ENCODE data around the gene ATP6V0E1.

ATP6V0E1 gene

GRCh38 chr5:173050791-173051190 lies 67.2 kb downstream of the ATP6V0E1 start:
- no peak overlapping the region for H3K9ac ChIP-seq
- no peaks in the 10 kb centered on the region for H3K36me3 ChIP-seq
- H3K9me3 ChIP-seq (replicated peaks in 1 of 11): no peaks in the 10 kb centered on the region
- no peaks in the 10 kb centered on the region for H4K20me1 ChIP-seq
- no peak overlapping the region for H3K4me3 ChIP-seq
- TF ChIP-seq Cebpa-rat (IDR thresholded peaks at IDR 0.05): no peak
- H3K4me2 ChIP-seq: no peak overlapping the region
- no peaks in the 10 kb centered on the region for H3K27me3 ChIP-seq
- H3K4me1 ChIP-seq: peaks cover 5 to 14% (median 8%) of the 10 kb centered on the region in 10 experiments
- H3K27ac ChIP-seq: no peak overlapping the region

- no peak for TF ChIP-seq Cebpa-rat (IDR thresholded peaks at IDR 0.05)
- Histone ChIP-seq H3K4me3 (no peak overlapping the region), H3K9ac (no peak overlapping the region)
Measured at GRCh38 chr5:173051746-173052145, 68.2 kb downstream of the ATP6V0E1 start.

GRCh38 chr5:173053041-173053440 lies 69.5 kb downstream of the ATP6V0E1 start:
- Histone ChIP-seq H3K27ac (no peak overlapping the region), H3K9ac (no peak overlapping the region)
- no peak for TF ChIP-seq Cebpa-rat (IDR thresholded peaks at IDR 0.05)

More at GRCh38 chr5:173051746-173052145, 68.2 kb downstream of the ATP6V0E1 start:
- peaks cover 0 to 3% (median 0%) of the 10 kb centered on the region in 11 experiments; a peak in 3 of 22 replicates for H4K20me1 ChIP-seq
- H3K27me3 ChIP-seq: no peaks in the 10 kb centered on the region
- no peaks in the 10 kb centered on the region for H3K36me3 ChIP-seq
- no peak overlapping the region for H3K27ac ChIP-seq
- H3K4me1 ChIP-seq: peaks cover 5 to 14% (median 8%) of the 10 kb centered on the region in 10 experiments
- no peaks in the 10 kb centered on the region for H3K9me3 ChIP-seq (replicated peaks in 1 of 11)
- no peak overlapping the region for H3K4me2 ChIP-seq

GRCh38 chr5:173055042-173055721 lies 71.6 kb downstream of the ATP6V0E1 start:
- no peak for TF ChIP-seq Cebpa-rat (IDR thresholded peaks at IDR 0.05)
- Histone ChIP-seq H3K9ac (peak overlapping the region; percentile 36 to 99 (median 85)), H3K27ac (peak overlapping the region in 8 of 11 experiments; percentile 4 to 98 (median 53); a peak in 13 of 22 replicates), H3K27me3 (no peaks in the 10 kb centered on the region), H3K36me3 (peaks cover 0 to under 1% (median 0%) of the 10 kb centered on the region in 11 experiments; a peak in 1 of 22 replicates), H3K9me3 (replicated peaks in 1 of 11) (no peaks in the 10 kb centered on the region), H3K4me1 (peaks cover 15 to 28% (median 19%) of the 10 kb centered on the region in 10 experiments), H4K20me1 (peaks cover 0 to 30% (median 0%) of the 10 kb centered on the region in 11 experiments; a peak in 6 of 22 replicates), H3K4me2 (peak overlapping the region; percentile 82 to 94 (median 87)), H3K4me3 (peak overlapping the region; percentile 95 to 100 (median 98))

More at GRCh38 chr5:173053041-173053440, 69.5 kb downstream of the ATP6V0E1 start:
- Histone ChIP-seq H3K4me3 (no peak overlapping the region), H3K27me3 (no peaks in the 10 kb centered on the region), H3K4me2 (no peak overlapping the region), H4K20me1 (peaks cover 0 to 8% (median 0%) of the 10 kb centered on the region in 11 experiments; a peak in 5 of 22 replicates), H3K4me1 (peaks cover 6 to 14% (median 10%) of the 10 kb centered on the region in 10 experiments), H3K36me3 (no peaks in the 10 kb centered on the region), H3K9me3 (replicated peaks in 1 of 11) (no peaks in the 10 kb centered on the region)

GRCh38 chr5:173055722-173055982 lies 72.1 kb downstream of the ATP6V0E1 start:
- no peaks in the 10 kb centered on the region for H3K9me3 ChIP-seq (replicated peaks in 1 of 11)
- peak overlapping the region; percentile 36 to 99 (median 85) for H3K9ac ChIP-seq
- H3K27ac ChIP-seq: peak overlapping the region in 9 of 11 experiments; percentile 4 to 98 (median 52); a peak in 14 of 22 replicates
- peaks cover 0 to 34% (median 0%) of the 10 kb centered on the region in 11 experiments; a peak in 7 of 22 replicates for H4K20me1 ChIP-seq
- H3K4me1 ChIP-seq: peaks cover 15 to 28% (median 19%) of the 10 kb centered on the region in 10 experiments
- H3K4me2 ChIP-seq: peak overlapping the region; percentile 82 to 94 (median 87)
- peaks cover 0 to 6% (median 0%) of the 10 kb centered on the region in 11 experiments; a peak in 1 of 22 replicates for H3K36me3 ChIP-seq
- no peak for TF ChIP-seq Cebpa-rat (IDR thresholded peaks at IDR 0.05)
- H3K4me3 ChIP-seq: peak overlapping the region; percentile 95 to 100 (median 98)
- no peaks in the 10 kb centered on the region for H3K27me3 ChIP-seq

- Histone ChIP-seq H3K4me2 (peak within 1 kb of the TSS; percentile 85 to 95 (median 91)), H3K4me3 (peak within 1 kb of the TSS; percentile 95 to 100 (median 98)), H3K27me3 (no peaks in the 10 kb centered on the region), H3K36me3 (peaks cover 0 to 11% (median 0%) of the 10 kb centered on the region in 11 experiments; a peak in 1 of 22 replicates), H3K9ac (peak within 1 kb of the TSS; percentile 79 to 99 (median 87)), H3K9me3 (replicated peaks in 1 of 11) (no peaks in the 10 kb centered on the region), H3K4me1 (peaks cover 15 to 28% (median 19%) of the 10 kb centered on the region in 10 experiments), H3K27ac (peak within 1 kb of the TSS; percentile 68 to 99 (median 87)), H4K20me1 (peaks cover 0 to 40% (median 0%) of the 10 kb centered on the region in 11 experiments; a peak in 7 of 22 replicates)
- TF ChIP-seq Cebpa-rat (IDR thresholded peaks at IDR 0.05): no peak
Measured at GRCh38 chr5:173055983-173056782, 72.6 kb downstream of the ATP6V0E1 start, which contains the start of gene CREBRF. Gene CREBRF, plus strand, starts transcription at chr5:173056352. Its CDS starts 24,424 bp downstream, at chr5:173080776.

- Histone ChIP-seq H3K4me3 (peak overlapping the region; percentile 95 to 100 (median 98)), H3K4me2 (peak overlapping the region in 10 of 11 experiments; percentile 58 to 89 (median 78); a peak in 19 of 22 replicates), H3K36me3 (peaks cover 0 to 11% (median 0%) of the 10 kb centered on the region in 11 experiments; a peak in 1 of 22 replicates), H3K4me1 (peaks cover 15 to 28% (median 19%) of the 10 kb centered on the region in 10 experiments), H3K9ac (peak overlapping the region; percentile 79 to 99 (median 87)), H3K27ac (peak overlapping the region; percentile 68 to 99 (median 87)), H3K27me3 (no peaks in the 10 kb centered on the region), H3K9me3 (replicated peaks in 1 of 11) (no peaks in the 10 kb centered on the region), H4K20me1 (peaks cover 0 to 45% (median 0%) of the 10 kb centered on the region in 11 experiments; a peak in 7 of 22 replicates)
- no peak for TF ChIP-seq Cebpa-rat (IDR thresholded peaks at IDR 0.05)
Measured at GRCh38 chr5:173056783-173057061, 73.2 kb downstream of the ATP6V0E1 start.

- TF ChIP-seq Cebpa-rat (IDR thresholded peaks at IDR 0.05): no peak
- Histone ChIP-seq H3K4me2 (peak overlapping the region; percentile 62 to 95 (median 88)), H3K9me3 (replicated peaks in 1 of 11) (no peaks in the 10 kb centered on the region), H3K36me3 (peaks cover 0 to 11% (median 0%) of the 10 kb centered on the region in 11 experiments; a peak in 1 of 22 replicates), H4K20me1 (peaks cover 0 to 51% (median 0%) of the 10 kb centered on the region in 11 experiments; a peak in 7 of 22 replicates), H3K27me3 (no peaks in the 10 kb centered on the region), H3K4me3 (peak overlapping the region; percentile 95 to 100 (median 98)), H3K27ac (peak overlapping the region; percentile 64 to 99 (median 87)), H3K9ac (peak overlapping the region; percentile 79 to 99 (median 87)), H3K4me1 (peaks cover 15 to 31% (median 19%) of the 10 kb centered on the region in 10 experiments)
Measured at GRCh38 chr5:173057062-173057924, 73.7 kb downstream of the ATP6V0E1 start.
